Naive thymus-derived CD8-positive, alpha-beta T cell (primary cell): ENCODE data around the gene RFK. TPM values are rescaled to one million over a fixed set of nuclear protein-coding genes. Genes with fewer than 3 reads are reported as not detected.

Experiments used
- ATAC-seq, 2 donors: fragments of 150-1000 bp; cut with Tn5 transposase in 1 of 2; sonication (Bioruptor Pico), chemical (Tn5 transposase) in 1 of 2; 1 replicate in 1 of 2; 2 replicates in 1 of 2; pipeline ENCODE4 v1.10.0; 2021; ENCODE audit warnings: mild to moderate bottlenecking in 2 of 2, moderate library complexity in 2 of 2
- POLR2A ChIA-PET: fragments of 350-600 bp; sonication (Branson Sonifier 250); formaldehyde crosslinking; loops from one replicate; lab custom pipeline; 2021; ENCODE audit warnings: antibody characterized with exemption; lab: Charles Lee
- DNase-seq, 10 donors: peaks; one replicate each; pipeline versions ENCODE4 v3.0.0 to v3.0.0-alpha.2; 2020 to 2022
- H3K27ac Mint-ChIP-seq, 10 donors: one replicate each; pipeline ENCODE4 v1.8.0; 2020 to 2022; ENCODE audit warnings: mild to moderate bottlenecking in 10 of 10, mixed read lengths in 10 of 10, moderate library complexity in 4 of 10, inconsistent platforms in 1 of 10
- H3K27me3 Mint-ChIP-seq, 5 donors: one replicate each; pipeline ENCODE4 v1.8.0; 2021 to 2022; ENCODE audit warnings: mixed read lengths in 5 of 5
- H3K36me3 Mint-ChIP-seq, 3 donors: one replicate each; pipeline ENCODE4 v1.8.0; 2020 to 2022; ENCODE audit warnings: mixed read lengths in 3 of 3, mild to moderate bottlenecking in 2 of 3, inconsistent platforms in 1 of 3
- H3K4me1 Mint-ChIP-seq, 4 donors: one replicate each; pipeline ENCODE4 v1.8.0; 2021 to 2022; ENCODE audit warnings: mixed read lengths in 4 of 4
- H3K4me3 Mint-ChIP-seq, 10 donors: one replicate each; pipeline ENCODE4 v1.8.0; 2020 to 2022; ENCODE audit warnings: mild to moderate bottlenecking in 10 of 10, mixed read lengths in 10 of 10, moderate library complexity in 6 of 10, inconsistent platforms in 1 of 10
- H3K9me3 Mint-ChIP-seq, 9 donors: one replicate each; pipeline ENCODE4 v1.8.0; 2020 to 2022; ENCODE audit warnings: mixed read lengths in 9 of 9, mild to moderate bottlenecking in 3 of 9, inconsistent platforms in 1 of 9, moderate library complexity in 1 of 9
- polyA plus RNA-seq, 3 donors: library from polyadenylated mRNA; unstranded; fragments of 300-500 nt; fragmentation: Illumina TruSeq; gene quantifications; one replicate each; pipeline ENCODE4 v1.2.3, GENCODE V29; 2021
- total RNA-seq, 8 experiments: library from RNA in 2 of 8; stranded (reverse) in 2 of 8; gene quantifications; one replicate each; pipeline ENCODE4 v1.2.3 and lab custom pipeline; 2021 to 2026

The RFK gene
- total and polyA plus RNA-seq, 5 experiments from 2014 or later: 13.2 to 24.1 (median 18.9) TPM

DNA sequence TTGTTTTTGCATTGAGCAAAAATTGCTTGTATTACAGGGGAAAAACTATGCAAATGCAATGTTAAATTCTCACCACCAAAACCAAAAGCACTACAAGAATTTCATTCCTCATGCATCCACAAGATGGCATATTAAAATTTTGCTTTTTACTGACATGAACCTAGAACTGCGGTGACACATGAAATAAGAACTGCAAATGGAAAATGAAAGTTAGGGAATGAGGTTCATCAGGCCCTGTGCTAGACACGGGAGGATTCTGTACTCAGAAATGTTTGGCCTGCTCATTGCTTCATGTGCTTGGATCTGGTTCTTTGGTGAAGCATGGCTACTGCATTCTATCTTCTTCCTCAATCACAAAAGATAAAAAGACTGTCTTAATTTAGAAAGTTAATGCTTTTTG lies 9.1 kb upstream of the RFK start:
- ATAC-seq: peak; percentile 94 to 95
- H3K27me3 Mint-ChIP-seq: peaks cover 0 to 5% (median 0%) of the 10 kb centered on the region in 5 donors
- POLR2A ChIA-PET: no interaction called here

DNA sequence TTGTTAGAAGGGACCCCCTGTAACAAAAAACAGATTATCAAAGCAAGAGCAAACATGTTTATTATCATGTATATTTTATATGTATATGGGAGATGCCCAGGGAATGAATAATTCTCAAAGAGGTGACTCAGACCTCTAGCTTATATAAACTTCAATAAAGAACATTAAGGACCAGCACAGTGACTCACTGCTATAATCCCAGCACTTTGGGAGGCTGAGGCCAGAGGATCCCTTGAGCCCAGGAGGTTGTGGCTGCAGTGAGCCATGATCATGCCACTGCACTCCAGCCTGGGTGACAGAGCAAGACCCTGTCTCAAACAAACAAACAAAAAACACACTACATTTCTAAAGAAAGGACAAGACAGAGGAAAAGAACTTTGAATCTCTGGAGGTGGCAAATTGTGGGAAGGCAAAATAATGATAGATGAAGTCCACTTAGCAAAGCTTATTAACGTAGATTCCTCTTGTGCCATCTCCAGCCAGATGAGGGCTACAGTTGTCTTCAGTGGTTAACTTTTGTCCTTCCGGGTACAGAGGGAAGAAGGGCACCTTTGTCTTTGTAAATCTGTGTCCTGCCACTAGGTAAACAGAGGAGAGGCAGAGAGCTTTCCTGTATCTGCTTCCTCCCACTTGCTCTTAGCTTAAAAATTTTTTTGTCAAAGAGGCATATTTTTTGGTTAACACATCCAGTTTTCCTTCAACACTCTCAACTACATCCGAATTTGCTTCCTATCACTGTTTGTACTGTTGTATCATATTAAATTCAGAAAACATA lies 7.5 kb upstream of the RFK start:
- DNase-seq (no peak), ATAC-seq (no peak)
- Mint-ChIP-seq H3K4me3 (no peak overlapping the region), H3K27me3 (peaks cover 0 to 5% (median 0%) of the 10 kb centered on the region in 5 donors), H3K36me3 (no peaks in the 10 kb centered on the region), H3K4me1 (peaks cover 3 to 9% (median 8%) of the 10 kb centered on the region in 4 donors), H3K9me3 (no peaks in the 10 kb centered on the region), H3K27ac (no peak overlapping the region)
- POLR2A ChIA-PET: interaction anchor here (0.7 kb wide), 1 partner anchor 123 kb away, joined by 3 read pairs; no protein-coding TSS in a partner anchor

More for the DNA sequence above, 9.1 kb upstream of the RFK start:
- Mint-ChIP-seq H3K36me3 (no peaks in the 10 kb centered on the region), H3K27ac (peak overlapping the region in 9 of 10 donors; percentile 1 to 88 (median 60)), H3K4me1 (peaks cover 3 to 9% (median 8%) of the 10 kb centered on the region in 4 donors), H3K4me3 (peak overlapping the region; percentile 34 to 74 (median 54)), H3K9me3 (no peaks in the 10 kb centered on the region)
- peak in 3 of 10 donors; percentile 40 to 59 (median 55) for DNase-seq

DNA sequence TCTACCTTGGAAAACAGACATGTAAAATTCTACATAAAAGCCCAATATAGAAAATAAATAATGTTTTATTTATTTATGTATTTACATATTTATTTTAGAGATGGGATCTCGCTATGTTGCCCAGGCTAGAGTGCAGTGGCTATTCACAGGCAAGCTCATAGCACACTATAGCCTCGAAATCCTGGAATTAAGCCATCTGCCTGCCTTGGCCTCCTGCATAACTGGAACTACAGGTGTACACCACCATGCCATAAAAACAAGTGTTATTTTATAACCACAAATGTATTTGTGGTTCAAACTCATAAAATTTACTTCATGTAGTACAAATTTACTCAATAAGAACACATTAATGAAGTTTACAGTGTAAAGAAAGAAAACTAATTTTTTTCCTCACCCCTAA lies 7.0 kb upstream of the RFK start:
- POLR2A ChIA-PET: no interaction called here
- ATAC-seq (no peak), DNase-seq (no peak)
- H3K27ac Mint-ChIP-seq: no peak overlapping the region
- H3K9me3 Mint-ChIP-seq: no peaks in the 10 kb centered on the region
- no peak overlapping the region for H3K4me3 Mint-ChIP-seq
- peaks cover 3 to 9% (median 8%) of the 10 kb centered on the region in 4 donors for H3K4me1 Mint-ChIP-seq
- peaks cover 0 to 5% (median 0%) of the 10 kb centered on the region in 5 donors for H3K27me3 Mint-ChIP-seq
- H3K36me3 Mint-ChIP-seq: no peaks in the 10 kb centered on the region

DNA sequence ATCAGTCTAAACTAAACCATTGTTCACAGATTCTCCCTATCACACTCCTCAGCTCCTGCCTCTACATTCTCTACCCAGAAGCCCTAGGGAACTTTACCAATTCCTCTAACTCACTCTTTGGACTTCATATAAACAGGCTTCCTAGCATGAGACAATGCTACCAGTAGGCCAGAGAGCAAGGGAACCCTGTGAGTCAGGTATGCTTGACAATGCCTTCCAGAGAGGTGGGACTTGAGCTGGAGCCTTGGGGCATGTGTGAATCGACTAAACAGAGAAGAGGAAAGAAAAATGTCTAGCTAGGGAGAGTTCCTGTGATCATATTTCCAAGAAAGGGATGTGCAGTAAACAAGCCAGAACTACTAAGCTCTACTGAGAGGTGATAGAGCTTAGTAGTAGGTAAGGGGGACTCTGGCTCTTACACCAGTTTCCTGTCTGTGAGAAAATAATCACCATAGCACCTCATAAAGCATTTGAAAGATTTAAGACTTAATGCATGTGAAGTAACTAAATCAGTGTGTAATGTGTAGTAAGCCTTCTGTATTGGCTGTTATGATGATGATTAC lies 6.4 kb upstream of the RFK start:
- Mint-ChIP-seq H3K27me3 (peaks cover 0 to 5% (median 0%) of the 10 kb centered on the region in 5 donors), H3K36me3 (no peaks in the 10 kb centered on the region), H3K4me1 (peaks cover 3 to 12% (median 9%) of the 10 kb centered on the region in 4 donors), H3K9me3 (no peaks in the 10 kb centered on the region), H3K27ac (no peak overlapping the region), H3K4me3 (no peak overlapping the region)
- ATAC-seq (no peak), DNase-seq (no peak)
- POLR2A ChIA-PET: no interaction called here

DNA sequence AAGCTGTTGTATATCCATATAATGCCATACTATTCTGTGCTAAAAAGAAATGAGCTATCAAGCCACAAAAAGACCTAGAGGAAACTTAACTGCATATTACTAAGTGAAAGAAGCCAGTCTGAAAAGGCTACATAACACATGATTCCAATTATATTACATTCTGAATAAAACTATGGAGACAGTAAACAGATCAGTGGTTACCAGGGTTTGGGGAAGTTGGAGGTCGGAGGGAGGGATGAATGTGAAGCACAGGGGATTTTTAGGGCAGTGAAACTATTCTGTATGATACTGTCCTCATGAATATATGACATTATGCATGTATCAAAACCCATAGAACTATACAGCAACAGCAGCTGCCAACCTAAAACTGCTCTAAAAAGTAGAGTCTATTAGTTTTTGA lies 5.6 kb upstream of the RFK start:
- Mint-ChIP-seq H3K36me3 (no peaks in the 10 kb centered on the region), H3K4me3 (no peak overlapping the region), H3K27ac (no peak overlapping the region), H3K27me3 (peaks cover 0 to 5% (median 0%) of the 10 kb centered on the region in 5 donors), H3K9me3 (no peaks in the 10 kb centered on the region), H3K4me1 (peaks cover 6 to 17% (median 16%) of the 10 kb centered on the region in 4 donors)
- POLR2A ChIA-PET: no interaction called here
- DNase-seq (no peak), ATAC-seq (no peak)

DNA sequence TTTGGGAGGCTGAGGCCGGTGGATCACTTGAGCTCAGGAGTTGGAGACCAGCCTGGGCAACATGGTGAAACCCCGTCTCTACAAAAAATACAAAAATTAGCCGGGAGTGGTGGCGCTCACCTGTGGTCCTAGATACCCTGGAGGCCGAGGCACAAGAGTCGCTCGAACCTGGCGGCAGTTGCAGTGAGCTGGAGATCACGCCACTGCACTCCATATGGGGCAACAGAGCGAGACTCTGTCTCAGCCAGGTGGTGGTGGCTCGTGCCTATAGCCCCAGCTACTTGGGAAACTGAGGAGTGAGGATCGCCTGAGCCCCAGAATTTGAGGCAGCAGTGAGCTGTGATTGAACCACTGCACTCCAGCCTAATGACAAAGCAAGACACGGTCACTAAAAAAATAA lies 2.4 kb upstream of the RFK start:
- POLR2A ChIA-PET: no interaction called here
- Mint-ChIP-seq H3K9me3 (no peaks in the 10 kb centered on the region), H3K27ac (peak overlapping the region in 1 of 10 donors; percentile 17), H3K36me3 (peaks cover 0 to 4% (median 3%) of the 10 kb centered on the region in 3 donors), H3K4me1 (peaks cover 6 to 31% (median 23%) of the 10 kb centered on the region in 4 donors), H3K27me3 (peaks cover 0 to 5% (median 0%) of the 10 kb centered on the region in 5 donors), H3K4me3 (no peak overlapping the region)
- no peak for ATAC-seq
- DNase-seq: no peak

DNA sequence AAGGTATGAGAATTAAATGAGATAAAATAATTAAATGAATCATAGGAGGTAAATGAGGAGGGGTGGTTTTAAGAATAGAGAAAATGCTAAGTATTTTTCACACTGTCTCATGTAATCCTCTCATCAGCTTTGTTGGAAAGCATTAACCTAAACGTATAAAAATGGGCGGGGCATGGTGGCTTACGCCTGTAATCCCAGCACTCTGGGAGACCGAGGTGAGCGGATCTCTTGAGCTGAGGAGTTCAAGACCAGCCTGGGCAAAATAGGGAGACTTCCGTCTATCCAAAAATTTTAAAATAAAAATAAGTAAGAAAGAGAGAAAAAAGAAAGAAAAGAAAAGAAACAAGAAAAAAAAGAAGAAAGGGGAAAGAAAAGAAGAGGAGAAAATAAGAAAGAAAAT lies 1.9 kb upstream of the RFK start:
- ATAC-seq (no peak), DNase-seq (no peak)
- H3K9me3 Mint-ChIP-seq: no peaks in the 10 kb centered on the region
- H3K4me1 Mint-ChIP-seq: peaks cover 6 to 34% (median 25%) of the 10 kb centered on the region in 4 donors
- peaks cover 0 to 5% (median 3%) of the 10 kb centered on the region in 3 donors for H3K36me3 Mint-ChIP-seq
- peak overlapping the region in 3 of 10 donors; percentile 17 to 95 (median 21) for H3K27ac Mint-ChIP-seq
- POLR2A ChIA-PET: no interaction called here
- H3K27me3 Mint-ChIP-seq: peaks cover 0 to 5% (median 0%) of the 10 kb centered on the region in 5 donors
- H3K4me3 Mint-ChIP-seq: no peak overlapping the region

DNA sequence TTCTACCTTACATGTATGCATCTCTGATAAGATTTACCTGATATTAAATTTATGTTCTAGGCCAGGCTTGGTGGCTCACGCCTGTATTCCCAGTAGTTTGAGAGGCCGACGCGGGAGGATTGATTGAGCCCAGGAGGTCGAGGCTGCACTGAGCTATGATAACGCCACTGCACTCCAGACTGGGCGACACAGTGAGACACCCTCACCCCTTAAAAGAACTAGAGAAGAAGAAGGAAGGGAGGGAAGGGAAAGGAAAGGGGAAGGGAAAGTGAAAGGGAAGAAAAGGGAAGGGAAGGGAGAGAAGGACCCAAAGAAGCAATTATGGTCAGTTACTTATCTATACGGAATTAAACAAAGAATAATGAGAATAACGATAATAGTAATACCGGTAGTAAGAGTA lies 1.2 kb upstream of the RFK start:
- ATAC-seq (no peak), DNase-seq (no peak)
- H3K27me3 Mint-ChIP-seq: peaks cover 0 to 3% (median 0%) of the 10 kb centered on the region in 5 donors
- H3K4me1 Mint-ChIP-seq: peaks cover 6 to 42% (median 28%) of the 10 kb centered on the region in 4 donors
- no peaks in the 10 kb centered on the region for H3K9me3 Mint-ChIP-seq
- POLR2A ChIA-PET: interaction anchor here (1.9 to 2.2 kb wide), 3 partner anchors 505 to 1367 kb away, joined by 7 to 11 read pairs (median 8); partner anchors contain the start of genes CARNMT1, NMRK1, OSTF1 and PCSK5
- H3K27ac Mint-ChIP-seq: peak overlapping the region; percentile 86 to 100 (median 98)
- H3K4me3 Mint-ChIP-seq: peak overlapping the region; percentile 26 to 99 (median 94)
- peaks cover 0 to 11% (median 3%) of the 10 kb centered on the region in 3 donors for H3K36me3 Mint-ChIP-seq

DNA sequence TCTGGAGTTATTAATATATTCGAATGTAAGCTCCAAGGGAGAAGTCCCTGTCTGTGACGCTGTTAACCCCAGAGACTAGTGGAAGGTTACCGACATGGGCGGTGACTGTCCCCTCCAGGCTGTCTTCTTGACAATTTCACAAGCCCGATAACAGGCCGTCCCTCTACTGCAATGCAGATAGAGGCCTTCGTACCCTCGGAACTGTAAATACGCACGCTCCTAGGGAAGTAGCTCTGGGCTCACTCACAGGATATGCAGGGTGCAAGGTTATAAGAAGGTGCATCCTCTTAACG lies 680 bp upstream of the RFK start:
- H3K27ac Mint-ChIP-seq: peak overlapping the region; percentile 95 to 100 (median 98)
- POLR2A ChIA-PET: interaction anchor here (1.5 to 2.2 kb wide), 4 partner anchors 64 to 1367 kb away, joined by 5 to 11 read pairs (median 8); partner anchors contain the start of genes CARNMT1, GCNT1, NMRK1 and OSTF1

DNA sequence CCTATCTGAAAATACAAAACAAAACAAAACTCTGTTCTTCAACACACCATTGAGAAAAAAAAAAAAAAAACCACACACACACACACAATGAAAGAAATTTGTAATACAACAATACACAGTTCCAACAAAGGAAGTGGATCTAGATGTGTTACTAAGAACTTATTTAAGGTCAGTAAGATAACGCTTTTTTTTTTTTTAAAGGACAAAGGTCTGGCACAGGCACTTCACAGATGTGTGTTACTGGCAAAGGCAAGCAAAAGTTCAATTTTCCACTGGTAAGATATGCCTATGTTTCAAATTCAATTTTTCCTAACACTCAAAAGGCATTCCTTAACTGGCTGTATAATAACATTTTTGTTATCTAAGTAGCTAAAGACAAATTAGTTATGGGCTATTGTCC lies 3.6 kb downstream of the RFK start:
- Mint-ChIP-seq H3K9me3 (no peaks in the 10 kb centered on the region), H3K27ac (no peak overlapping the region), H3K36me3 (peaks cover 0 to 48% (median 16%) of the 10 kb centered on the region in 3 donors), H3K4me1 (peaks cover 10 to 39% (median 33%) of the 10 kb centered on the region in 4 donors), H3K27me3 (no peaks in the 10 kb centered on the region), H3K4me3 (no peak overlapping the region)
- no peak for DNase-seq
- POLR2A ChIA-PET: no interaction called here
- ATAC-seq: no peak

More for the DNA sequence above, 680 bp upstream of the RFK start:
- Mint-ChIP-seq H3K4me3 (peak overlapping the region; percentile 93 to 100 (median 96)), H3K27me3 (no peaks in the 10 kb centered on the region), H3K4me1 (peaks cover 6 to 42% (median 28%) of the 10 kb centered on the region in 4 donors), H3K36me3 (peaks cover 0 to 13% (median 3%) of the 10 kb centered on the region in 3 donors), H3K9me3 (no peaks in the 10 kb centered on the region)
- peak; percentile 71 to 72 for ATAC-seq
- peak in 5 of 10 donors; percentile 30 to 78 (median 58) for DNase-seq

DNA sequence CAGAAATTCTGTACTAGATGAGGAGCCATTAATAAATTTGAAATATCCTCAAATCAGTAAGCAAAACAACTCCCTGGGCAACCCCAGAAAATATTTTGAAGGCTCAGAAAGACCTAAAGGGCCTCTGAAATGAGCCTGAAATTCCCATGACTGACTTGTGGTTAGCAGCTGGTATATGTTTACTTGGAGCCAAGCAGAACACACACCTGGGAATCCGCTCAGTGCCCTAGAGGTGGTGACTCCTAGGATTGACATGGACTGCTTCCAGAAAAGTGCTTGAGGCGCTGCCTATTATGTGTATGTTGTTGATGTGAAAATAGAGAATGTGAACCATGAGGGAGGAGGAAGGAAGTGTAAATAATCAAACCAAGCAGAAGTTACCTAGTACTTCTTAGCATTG lies 14.7 kb downstream of the RFK start:
- peak overlapping the region in 1 of 10 donors; percentile 52 for H3K27ac Mint-ChIP-seq
- POLR2A ChIA-PET: no interaction called here
- H3K4me3 Mint-ChIP-seq: no peak overlapping the region
- H3K9me3 Mint-ChIP-seq: peaks cover 0 to 3% (median 0%) of the 10 kb centered on the region in 9 donors
- H3K36me3 Mint-ChIP-seq: peaks cover 0 to 20% (median 14%) of the 10 kb centered on the region in 3 donors
- peaks cover 0 to 2% (median 0%) of the 10 kb centered on the region in 4 donors for H3K4me1 Mint-ChIP-seq
- DNase-seq (no peak), ATAC-seq (no peak)
- no peaks in the 10 kb centered on the region for H3K27me3 Mint-ChIP-seq

DNA sequence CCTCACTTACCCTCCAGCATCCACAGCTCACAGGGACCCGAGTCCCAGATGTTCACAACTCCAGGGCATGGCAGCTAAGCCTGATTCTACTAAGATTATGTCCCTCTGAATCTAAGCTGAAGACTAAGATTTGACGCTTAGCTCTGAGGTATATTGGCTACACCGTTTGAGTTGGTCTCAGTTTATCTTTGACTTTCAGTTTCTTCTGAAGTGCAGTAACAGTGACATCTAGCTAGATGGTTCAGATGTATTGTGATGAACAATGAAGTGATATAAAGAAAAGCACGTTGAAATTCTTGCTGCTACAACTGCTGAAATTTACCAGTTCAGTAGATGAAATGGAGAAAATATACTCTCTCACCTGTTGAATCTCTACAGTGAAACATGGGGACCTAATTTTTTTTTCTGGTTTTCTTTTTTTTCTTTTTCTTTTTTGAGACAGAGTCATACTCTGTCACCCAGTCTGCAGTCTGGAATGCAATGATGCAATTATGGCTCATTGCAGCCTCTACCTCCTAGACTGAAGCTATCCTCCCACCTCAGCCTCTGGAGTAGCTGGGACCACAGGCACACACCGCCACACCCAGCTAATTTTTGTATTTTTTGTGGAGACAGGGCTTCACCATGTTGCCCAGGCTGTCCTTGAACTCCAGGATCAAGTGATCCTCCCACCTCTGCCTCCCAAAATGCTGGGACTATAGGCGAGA lies 15.7 kb downstream of the RFK start:
- H3K36me3 Mint-ChIP-seq: peaks cover 0 to 13% (median 9%) of the 10 kb centered on the region in 3 donors
- H3K4me3 Mint-ChIP-seq: no peak overlapping the region
- H3K27me3 Mint-ChIP-seq: no peaks in the 10 kb centered on the region
- peaks cover 0 to 2% (median 0%) of the 10 kb centered on the region in 4 donors for H3K4me1 Mint-ChIP-seq
- ATAC-seq: no peak
- POLR2A ChIA-PET: interaction anchor here (1.0 kb wide), 1 partner anchor 14 kb away, joined by 3 read pairs; no protein-coding TSS in a partner anchor
- H3K9me3 Mint-ChIP-seq: peaks cover 0 to 2% (median 0%) of the 10 kb centered on the region in 9 donors
- no peak for DNase-seq
- H3K27ac Mint-ChIP-seq: no peak overlapping the region
